Pancreas (tissue), 10 donors: ENCODE measurements around the gene ERCC1. TPM values are rescaled to one million over a fixed set of nuclear protein-coding genes. Genes with fewer than 3 reads are reported as not detected.

Experiments
- ATAC-seq, 4 donors: fragments of 200-7000 bp; cut with Tn5 transposase; one replicate each; pipeline versions ENCODE4 v1.8.0 to v1.9.1; 2020; ENCODE audit warnings: mild to moderate bottlenecking in 4 of 4, moderate library complexity in 4 of 4
- DNase-seq, 6 donors: peaks; one replicate each; pipeline ENCODE4 v3.0.0-alpha.2; 2020
- FAIRE-seq: peaks from 2 replicates; lab custom pipeline; 2012; peaks lifted over from hg19 to GRCh38; lab: Jason Lieb, UNC
- H3K27ac ChIP-seq, 4 donors: fragments of 200-600 bp; sonication (generic); 1 replicate in 3 of 4; 2 replicates in 1 of 4; pipeline versions ENCODE4 v1.5.0 to v1.8.0; 2020
- H3K27me3 ChIP-seq, 4 donors: fragments of 200-600 bp; one replicate each; pipeline ENCODE4 v1.8.0; 2021
- H3K36me3 ChIP-seq, 3 donors: fragments of 200-600 bp; sonication (generic) in 1 of 3; one replicate each; pipeline versions ENCODE4 v1.5.0 to v1.8.0; 2020 to 2021
- H3K4me1 ChIP-seq, 3 donors: fragments of 200-600 bp; one replicate each; pipeline ENCODE4 v1.8.0; 2021
- H3K4me3 ChIP-seq, 4 donors: fragments of 200-600 bp; sonication (generic) in 2 of 4; one replicate each; pipeline versions ENCODE4 v1.5.0 to v1.8.0; 2020 to 2021
- H3K9me3 ChIP-seq, 4 donors: fragments of 200-600 bp; one replicate each; pipeline ENCODE4 v1.8.0; 2021
- WGBS, 2 donors: extraction: QIAGEN DNeasy Blood & Tissue Kit; methylation state at CpG; one replicate each; pipeline ENCODE4 v1.1.7; 2013; 5-methylcytosine and 5-hydroxymethylcytosine counted together
- intact Hi-C, 3 donors: fragments of 100-400 bp; cut with DNase I; formaldehyde crosslinking; loops; one replicate each; pipeline versions ENCODE4 v1.11.1 to v1.14.2; 2022
- polyA plus RNA-seq, 2 donors: library from polyadenylated mRNA; stranded (reverse); fragments of 200-250 nt; gene quantifications; one replicate each; pipeline ENCODE4 v1.2.3, GENCODE V29; 2013
- total RNA-seq, 6 donors: library from RNA; stranded (reverse); fragmentation: NEBNext Ultra II Directional in 4 of 6; extraction: Animal tissue kit (Norgen Biotek cat#: 25700) in 4 of 6; gene quantifications; one replicate each; pipeline versions ENCODE4 v1.2.1 to v1.2.4, GENCODE V29; 2021 to 2023
- TF ChIP-seq, protein P1 (sequence below), 4 donors: fragments of 200-600 bp; sonication (generic) in 3 of 4; IDR thresholded peaks; one replicate each; pipeline versions ENCODE4 v1.5.0 to v1.8.0; 2021; ENCODE audit warnings: antibody characterized with exemption in 4 of 4
- donor health status: healthy with polysubstance abuse.
- donor health status: DM: no; HTN: no; CAD: no; lungs with moderate emphysema.
- donor health status: DM: no; HTN: no; CAD: no.
- donor health status: control.
- donor health status: control.
- donor health status: Bipolar disorder and iron deficiency.
- donor health status: DM: yes; HTN: yes; CAD: no.
- donor health status: DM: no; HTN: no; CAD: no.
- donor health status: DM: no; HTN: no; CAD: no.
- donor health status: DM: yes; HTN: yes; CAD: no.

Gene ERCC1
- total and polyA plus RNA-seq, 8 donors: 28.9 to 42.3 (median 33.1) TPM

DNA sequence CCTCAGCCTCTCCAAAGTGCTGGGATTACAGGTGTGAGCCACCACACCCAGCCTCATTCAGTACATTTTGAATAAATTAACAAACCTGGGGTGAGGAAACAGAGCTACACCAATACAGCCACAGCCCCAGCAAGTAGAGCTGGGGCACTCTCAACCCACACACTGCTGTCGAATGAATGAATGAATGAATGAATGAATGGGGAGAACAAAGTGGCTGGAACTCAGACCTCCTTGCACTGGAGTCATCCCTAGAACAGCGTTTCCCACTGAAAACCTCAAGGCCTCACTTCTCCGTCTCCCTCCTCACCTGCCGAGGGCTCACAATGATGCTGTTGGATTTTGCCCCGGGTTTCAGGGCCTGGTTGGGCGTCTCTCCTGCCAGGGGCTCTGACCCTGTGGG lies 2.8 kb downstream of the ERCC1 start:
- no peak for ATAC-seq
- DNase-seq: no peak
- 85 to 89% methylated on average over 6 of the region's 6 CpGs for WGBS, 2 donors
- Histone ChIP-seq H3K27me3 (no peaks in the 10 kb centered on the region), H3K27ac (no peak overlapping the region), H3K4me1 (peaks cover 0 to 10% (median 6%) of the 10 kb centered on the region in 3 donors), H3K9me3 (no peaks in the 10 kb centered on the region), H3K4me3 (no peak overlapping the region), H3K36me3 (no peaks in the 10 kb centered on the region)
- no peak for FAIRE-seq
- TF ChIP-seq, protein P1, sequence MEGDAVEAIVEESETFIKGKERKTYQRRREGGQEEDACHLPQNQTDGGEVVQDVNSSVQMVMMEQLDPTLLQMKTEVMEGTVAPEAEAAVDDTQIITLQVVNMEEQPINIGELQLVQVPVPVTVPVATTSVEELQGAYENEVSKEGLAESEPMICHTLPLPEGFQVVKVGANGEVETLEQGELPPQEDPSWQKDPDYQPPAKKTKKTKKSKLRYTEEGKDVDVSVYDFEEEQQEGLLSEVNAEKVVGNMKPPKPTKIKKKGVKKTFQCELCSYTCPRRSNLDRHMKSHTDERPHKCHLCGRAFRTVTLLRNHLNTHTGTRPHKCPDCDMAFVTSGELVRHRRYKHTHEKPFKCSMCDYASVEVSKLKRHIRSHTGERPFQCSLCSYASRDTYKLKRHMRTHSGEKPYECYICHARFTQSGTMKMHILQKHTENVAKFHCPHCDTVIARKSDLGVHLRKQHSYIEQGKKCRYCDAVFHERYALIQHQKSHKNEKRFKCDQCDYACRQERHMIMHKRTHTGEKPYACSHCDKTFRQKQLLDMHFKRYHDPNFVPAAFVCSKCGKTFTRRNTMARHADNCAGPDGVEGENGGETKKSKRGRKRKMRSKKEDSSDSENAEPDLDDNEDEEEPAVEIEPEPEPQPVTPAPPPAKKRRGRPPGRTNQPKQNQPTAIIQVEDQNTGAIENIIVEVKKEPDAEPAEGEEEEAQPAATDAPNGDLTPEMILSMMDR (IDR thresholded peaks at IDR 0.05): no peak
- intact Hi-C loops: no loop called here

DNA sequence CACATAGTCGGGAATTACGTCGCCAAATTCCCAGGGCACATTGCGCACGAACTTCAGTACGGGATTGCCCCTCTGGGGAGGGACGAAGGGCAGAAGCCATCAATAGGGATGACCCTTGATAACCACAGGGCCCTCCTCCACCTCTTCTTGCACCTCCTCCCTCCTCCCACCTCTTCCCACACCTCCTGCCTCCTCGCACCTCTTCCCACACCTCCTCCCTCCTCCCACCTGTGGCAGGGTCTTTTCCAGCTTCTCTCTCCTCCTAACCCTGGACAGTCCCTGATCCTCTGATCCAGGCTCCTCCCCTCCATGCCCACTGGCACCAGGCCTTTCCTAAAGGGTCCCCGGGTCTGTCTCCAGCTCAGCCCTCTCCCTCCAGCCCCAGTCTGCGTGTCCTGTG lies 3.4 kb downstream of the ERCC1 start:
- Histone ChIP-seq H3K4me3 (no peak overlapping the region), H3K36me3 (no peaks in the 10 kb centered on the region), H3K4me1 (peaks cover 0 to 10% (median 6%) of the 10 kb centered on the region in 3 donors), H3K9me3 (no peaks in the 10 kb centered on the region), H3K27me3 (no peaks in the 10 kb centered on the region), H3K27ac (no peak overlapping the region)
- DNase-seq: no peak
- FAIRE-seq: no peak
- ATAC-seq: no peak
- WGBS, 2 donors: 89% methylated on average over 6 to 10 of the region's 10 CpGs
- TF ChIP-seq, protein P1 (IDR thresholded peaks at IDR 0.05): no peak
- intact Hi-C loops: no loop called here

GRCh38 chr19:45419895-45420294 lies 3.8 kb downstream of the ERCC1 start:
- Histone ChIP-seq H3K9me3 (no peaks in the 10 kb centered on the region), H3K4me1 (peaks cover 0 to 10% (median 6%) of the 10 kb centered on the region in 3 donors), H3K36me3 (no peaks in the 10 kb centered on the region), H3K27me3 (no peaks in the 10 kb centered on the region), H3K27ac (no peak overlapping the region), H3K4me3 (no peak overlapping the region)
- 45 to 59% methylated on average over 3 of the region's 3 CpGs for WGBS, 2 donors
- peak in 1 of 6 donors; percentile 75 for DNase-seq
- TF ChIP-seq, protein P1 (IDR thresholded peaks at IDR 0.05): no peak
- ATAC-seq: no peak
- FAIRE-seq: no peak
- intact Hi-C loops: no loop called here

GRCh38 chr19:45419396-45419795 lies 4.3 kb downstream of the ERCC1 start:
- Histone ChIP-seq H3K9me3 (no peaks in the 10 kb centered on the region), H3K27me3 (no peaks in the 10 kb centered on the region), H3K4me1 (peaks cover 0 to 7% (median 6%) of the 10 kb centered on the region in 3 donors), H3K36me3 (no peaks in the 10 kb centered on the region), H3K4me3 (no peak overlapping the region), H3K27ac (no peak overlapping the region)
- DNase-seq (no peak), ATAC-seq (no peak), FAIRE-seq (no peak)
- TF ChIP-seq, protein P1 (IDR thresholded peaks at IDR 0.05): no peak
- WGBS, 2 donors: 45 to 57% methylated on average over 4 of the region's 4 CpGs
- intact Hi-C loops: no loop called here

GRCh38 chr19:45418802-45419201 lies 4.9 kb downstream of the ERCC1 start:
- Histone ChIP-seq H3K27me3 (no peaks in the 10 kb centered on the region), H3K4me3 (no peak overlapping the region), H3K27ac (no peak overlapping the region), H3K36me3 (peaks cover 0 to 6% (median 0%) of the 10 kb centered on the region in 3 donors), H3K9me3 (no peaks in the 10 kb centered on the region), H3K4me1 (peaks cover 0 to 7% (median 6%) of the 10 kb centered on the region in 3 donors)
- WGBS, 2 donors: 77 to 85% methylated on average over 9 of the region's 9 CpGs
- ATAC-seq (no peak), FAIRE-seq (no peak), DNase-seq (no peak)
- intact Hi-C loops: no loop called here
- TF ChIP-seq, protein P1 (IDR thresholded peaks at IDR 0.05): no peak
